PFSK-1 (cell line): ENCODE results near the gene RDH14.

Experiments
- REST ChIP-seq, 2 experiments: IDR thresholded peaks; 2 replicates each; pipeline versions ENCODE4 v1.6.1 to v1.8.0; 2011 to 2012; ENCODE audit warnings: low read depth in 2 of 2, low read length in 2 of 2, control low read depth in 1 of 2, inconsistent platforms in 1 of 2, mild to moderate bottlenecking in 1 of 2, moderate library complexity in 1 of 2; ENCODE audit not compliant: insufficient read depth in 1 of 2
- SIN3A ChIP-seq: IDR thresholded peaks from 2 replicates; pipeline ENCODE4 v1.6.1; 2012; ENCODE audit warnings: mild to moderate bottlenecking, low read length, moderate library complexity, borderline replicate concordance; ENCODE audit not compliant: insufficient read depth

GRCh38 chr2:18527822-18528221 is 32.6 kb downstream of the RDH14 start:
- no peak for TF ChIP-seq SIN3A
- no peak for TF ChIP-seq REST (IDR thresholded peaks at IDR 0.05; ENCODE audit: insufficient read depth in 1 of 2, low read depth in 2 of 2, low read length in 2 of 2)
